T-helper 1 cell (primary cell): ENCODE data around the gene ARMC2.

Experiments
- DNase-seq, 5 donors: peaks; one replicate each; pipeline ENCODE4 v3.0.0-alpha.2; 2012 to 2020

Gene ARMC2

DNA sequence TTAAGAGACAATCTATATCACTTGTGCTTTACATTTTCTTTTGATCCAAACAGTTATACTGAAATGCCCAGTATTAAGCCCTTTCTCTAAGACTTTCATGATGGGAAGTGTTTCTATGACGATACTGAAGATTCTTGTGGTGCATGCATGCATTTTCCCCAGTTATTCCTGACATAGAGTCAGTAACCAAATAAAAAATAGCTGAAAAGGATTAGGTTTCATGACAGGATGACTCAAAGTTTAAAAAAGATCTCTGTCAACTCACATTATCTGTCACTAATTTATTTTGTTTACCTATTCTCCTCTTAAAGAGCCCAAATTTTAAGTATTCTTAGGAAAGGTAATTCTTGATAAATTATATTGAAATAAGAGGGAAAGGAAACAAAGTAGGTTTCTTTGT, 148.0 kb downstream of the ARMC2 start:
- DNase-seq, result no peak

DNA sequence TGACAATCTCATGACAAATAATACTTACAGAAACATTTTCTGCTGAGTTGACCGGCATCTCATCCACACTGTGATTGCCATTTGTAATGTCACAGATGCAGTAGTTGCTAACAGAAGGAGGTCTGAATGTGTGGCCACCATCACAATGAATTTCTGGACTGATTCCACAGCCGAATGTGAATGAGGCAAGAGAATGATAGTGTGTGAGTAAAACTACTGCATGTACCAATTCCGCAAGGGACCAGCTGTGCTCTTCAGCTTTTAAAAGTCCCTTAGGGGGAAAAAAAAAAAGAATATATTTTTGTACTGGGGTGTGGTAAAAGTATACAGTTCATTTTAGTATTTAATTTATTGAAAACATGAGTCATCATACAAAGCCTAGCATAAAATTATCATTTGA, 150.3 kb downstream of the ARMC2 start:
- no peak for DNase-seq

DNA sequence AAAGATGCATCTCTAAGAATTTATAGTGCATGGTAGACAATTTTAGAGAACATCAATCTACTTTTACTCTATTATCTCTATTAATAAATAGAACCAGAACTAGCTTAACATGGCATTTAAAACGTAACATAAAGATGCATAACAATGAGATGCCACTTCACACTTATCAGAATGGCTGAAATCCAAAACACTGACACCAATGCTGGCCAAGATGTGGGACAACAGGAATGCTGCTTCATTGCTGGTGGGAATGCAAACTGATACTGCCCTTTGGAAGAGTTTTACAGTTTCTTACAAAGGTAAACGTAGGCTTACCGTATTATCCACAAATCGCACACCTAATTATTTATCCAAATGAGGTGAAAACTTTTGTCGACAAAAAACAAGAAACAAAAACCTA, 151.2 kb downstream of the ARMC2 start:
- DNase-seq, result no peak

DNA sequence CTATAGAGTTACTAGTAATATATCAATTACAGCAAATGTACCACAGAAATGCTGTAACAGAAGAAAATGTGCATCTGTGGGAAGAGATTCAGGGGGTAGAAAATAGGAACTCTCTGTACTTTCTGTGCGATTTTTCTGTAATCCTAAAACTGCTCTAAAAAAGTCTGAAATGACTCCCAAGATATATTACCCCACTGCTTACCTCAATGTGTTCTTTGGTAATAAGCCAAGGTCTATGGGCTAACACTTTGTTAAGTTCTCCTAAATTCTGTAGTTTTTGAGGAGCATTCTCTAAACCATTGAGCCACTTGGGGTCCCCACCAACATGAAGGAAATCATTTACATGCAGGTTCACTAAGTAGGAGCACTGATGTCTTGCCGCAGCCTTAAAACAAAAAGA, 152.1 kb downstream of the ARMC2 start:
- no peak for DNase-seq

DNA sequence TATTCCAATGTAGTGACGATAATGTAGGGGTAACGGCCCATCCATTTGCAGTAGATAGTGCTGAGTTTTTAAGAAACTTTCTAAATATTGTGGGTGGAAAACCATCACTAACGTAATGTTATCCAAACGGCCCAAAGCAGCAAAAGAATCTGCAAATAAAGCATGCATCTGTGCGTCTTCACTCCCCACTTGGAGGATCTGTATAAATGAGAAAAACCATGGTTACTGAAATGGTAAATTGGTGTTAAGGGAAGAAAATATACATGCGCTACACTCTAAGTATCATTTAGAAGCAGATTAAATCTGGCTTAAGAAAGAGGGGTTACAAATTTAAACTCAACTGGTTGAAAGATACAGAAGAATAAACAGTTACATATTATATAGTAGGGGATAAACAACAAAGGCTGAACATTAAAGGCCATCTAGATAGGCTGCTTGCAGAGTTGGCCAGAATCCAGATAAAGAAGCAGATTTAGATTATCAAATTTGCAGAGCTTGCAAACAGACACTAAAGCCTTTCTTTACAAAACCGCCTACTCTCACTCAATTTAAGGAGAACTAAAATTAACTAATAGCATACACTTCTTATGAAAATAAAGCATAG, 153.2 kb downstream of the ARMC2 start:
- DNase-seq, result no peak

DNA sequence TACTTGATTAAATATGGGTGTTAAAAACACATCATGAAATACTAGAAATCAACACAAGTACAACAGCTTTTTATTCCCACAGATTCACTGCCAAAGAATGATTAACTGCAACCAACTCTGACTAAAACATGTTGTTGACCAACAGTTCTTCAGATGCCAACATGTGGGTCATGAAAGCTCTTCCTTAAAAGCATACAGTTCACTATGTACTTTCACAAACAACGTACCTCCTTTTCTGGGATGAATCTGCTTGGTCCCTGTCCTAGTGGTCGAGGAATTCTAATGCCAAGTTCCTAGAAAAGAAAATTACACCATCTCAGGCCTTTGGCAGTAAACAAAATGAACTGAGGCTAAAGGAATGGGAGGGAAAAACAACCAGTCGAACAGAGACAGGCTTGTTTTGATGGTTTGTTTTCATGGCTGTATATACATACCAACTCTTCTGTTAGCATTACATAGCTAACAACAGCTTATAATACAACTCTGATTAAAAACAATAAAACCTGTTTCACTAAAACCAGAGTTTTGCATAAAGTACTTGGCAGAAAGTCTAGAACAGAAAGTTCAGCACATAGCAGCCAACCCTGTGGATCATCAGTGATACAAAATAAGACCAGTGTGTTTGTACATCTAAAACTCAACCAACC, 154.0 kb downstream of the ARMC2 start:
- no peak for DNase-seq

DNA sequence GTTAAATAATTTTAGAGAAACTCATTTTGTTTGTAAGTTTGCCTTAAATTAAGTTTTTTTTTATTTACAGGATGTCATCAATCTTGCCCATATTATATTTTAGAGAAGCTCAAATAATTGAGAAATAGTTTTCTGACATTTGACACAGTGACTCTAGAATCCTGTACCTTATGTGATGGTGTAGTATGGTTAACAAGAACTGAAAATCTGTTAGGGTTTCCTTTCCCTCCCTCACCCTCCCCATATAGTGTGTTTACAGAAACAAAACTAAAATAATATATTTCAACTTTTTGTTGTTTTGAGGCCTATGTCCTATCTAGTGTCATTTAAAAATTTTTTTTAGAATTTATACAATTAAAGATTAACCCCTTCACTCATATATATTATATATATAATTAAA, 154.7 kb downstream of the ARMC2 start:
- no peak for DNase-seq

DNA sequence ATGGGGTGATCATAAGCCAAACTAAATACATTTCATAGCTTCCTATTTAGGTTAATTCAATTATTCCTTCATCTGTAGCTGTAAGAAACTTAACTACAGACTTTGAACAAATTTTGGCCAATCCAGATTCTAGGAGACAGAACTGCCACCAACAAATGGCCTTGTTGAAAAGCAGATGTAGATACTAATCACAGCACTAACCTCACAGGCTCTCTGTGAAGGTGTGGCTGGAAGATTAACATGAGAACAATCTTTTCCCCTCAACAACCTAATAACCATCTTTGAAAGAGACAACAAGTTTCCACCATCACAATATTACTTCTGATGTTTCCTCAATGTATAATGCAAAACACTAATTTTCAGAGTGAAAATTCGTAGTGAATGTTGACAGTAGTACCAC, 158.6 kb downstream of the ARMC2 start:
- no peak for DNase-seq

DNA sequence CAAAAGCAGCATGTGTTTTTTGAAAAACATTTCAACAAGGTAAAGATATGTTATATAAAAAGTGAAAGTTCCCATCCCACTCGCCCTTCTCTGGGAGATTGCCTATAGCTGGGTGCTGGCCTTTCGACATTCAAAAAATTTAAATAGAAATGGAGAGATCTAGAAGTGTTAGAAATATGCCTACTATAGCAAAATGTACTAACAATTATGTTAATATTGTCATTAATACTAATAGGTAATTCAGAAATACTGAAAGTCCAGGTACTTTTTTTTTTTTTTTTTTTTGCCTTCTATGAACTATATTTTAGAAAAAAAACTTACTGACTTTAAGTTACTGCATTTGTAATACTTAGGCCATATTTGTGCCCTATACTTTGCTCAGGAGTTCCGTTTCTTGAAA, 159.3 kb downstream of the ARMC2 start:
- DNase-seq, result no peak

DNA sequence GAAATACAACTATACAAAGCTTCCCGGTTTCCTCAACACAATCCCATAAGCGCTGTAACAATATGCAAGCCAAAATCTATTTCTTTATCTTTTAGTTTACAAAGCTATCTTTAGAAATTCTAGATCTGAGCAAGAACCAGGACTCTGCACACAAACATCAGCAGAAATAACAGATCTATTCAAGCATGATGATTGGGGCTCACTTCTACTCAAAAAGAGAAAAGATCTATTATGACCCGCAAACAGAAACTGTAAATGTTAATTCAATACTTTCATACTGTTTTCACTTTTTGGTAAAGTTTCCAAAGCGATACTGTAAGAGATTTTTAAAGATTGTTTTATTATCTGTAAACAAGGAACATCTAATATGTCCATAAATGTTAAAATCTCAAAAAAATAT, 159.8 kb downstream of the ARMC2 start:
- no peak for DNase-seq

DNA sequence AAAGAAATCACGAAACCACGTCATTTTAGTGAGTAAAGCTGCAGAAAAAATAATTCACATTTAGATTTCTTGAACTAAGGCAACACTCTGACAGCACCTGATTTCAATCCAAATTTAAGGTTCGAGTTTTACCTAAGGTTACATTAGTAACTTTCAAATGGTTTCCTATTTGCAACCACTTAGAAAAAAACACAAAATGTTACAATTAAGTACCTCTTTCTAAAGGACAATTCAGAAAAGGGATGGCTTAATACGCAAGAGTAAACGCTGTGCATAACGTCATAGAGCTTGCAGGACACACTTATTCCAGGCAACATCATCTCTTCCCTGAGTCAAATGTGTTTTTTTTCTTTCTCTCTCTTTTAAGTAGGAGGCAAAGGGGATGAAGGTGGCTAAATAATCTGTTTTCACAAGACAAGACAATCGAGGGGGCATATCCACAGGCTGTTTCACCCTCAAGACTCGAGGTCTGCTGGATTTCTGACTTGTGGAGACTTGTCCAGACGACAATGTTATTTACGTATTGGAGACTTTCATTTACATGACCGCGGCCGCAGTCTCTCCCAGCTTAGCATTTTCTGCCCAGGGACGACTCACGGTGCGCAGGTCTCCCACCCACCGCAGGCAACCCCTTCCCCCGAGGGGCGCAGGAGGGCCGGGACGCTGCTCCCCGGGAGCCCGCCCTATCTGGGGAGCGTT, 160.5 kb downstream of the ARMC2 start:
- DNase-seq, result peak in 2 of 5 donors; percentile 8 to 25

DNA sequence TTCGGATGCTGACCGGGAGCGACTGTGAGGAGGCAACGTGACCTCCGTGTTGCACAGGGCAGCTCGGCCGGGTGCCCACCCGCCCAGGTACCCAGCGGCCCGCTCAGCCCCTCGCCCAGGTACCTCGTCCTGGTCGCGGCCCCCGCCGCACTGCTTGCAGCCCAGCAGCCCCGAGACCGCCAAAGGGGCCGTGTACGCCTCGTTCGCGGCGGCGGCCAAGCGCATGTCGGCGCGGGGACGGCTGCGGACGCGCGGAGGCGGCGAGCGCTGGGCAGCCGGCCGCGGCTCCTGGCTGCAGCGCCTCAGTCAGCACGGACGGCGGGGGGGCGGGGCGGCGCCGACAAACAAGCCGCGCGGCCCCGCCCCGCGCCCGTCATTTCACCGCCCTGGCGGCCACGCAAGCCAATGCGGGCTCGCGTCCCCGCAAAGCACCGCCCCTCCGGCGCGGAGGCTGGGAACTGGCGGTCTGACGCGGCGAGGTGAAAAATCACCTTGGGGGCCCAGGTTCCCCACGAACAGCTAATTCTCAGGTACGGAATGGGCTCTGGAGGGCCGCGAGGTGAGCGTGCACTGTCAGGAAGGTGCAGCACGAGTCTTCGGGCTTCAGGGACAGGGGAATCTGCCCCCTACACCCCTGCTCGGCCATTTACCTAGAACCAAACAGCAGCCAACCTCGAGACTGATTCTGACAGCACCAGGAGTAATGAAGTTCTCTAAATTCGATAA, 161.2 kb downstream of the ARMC2 start:
- DNase-seq, result peak; percentile 86 to 93 (median 89)

DNA sequence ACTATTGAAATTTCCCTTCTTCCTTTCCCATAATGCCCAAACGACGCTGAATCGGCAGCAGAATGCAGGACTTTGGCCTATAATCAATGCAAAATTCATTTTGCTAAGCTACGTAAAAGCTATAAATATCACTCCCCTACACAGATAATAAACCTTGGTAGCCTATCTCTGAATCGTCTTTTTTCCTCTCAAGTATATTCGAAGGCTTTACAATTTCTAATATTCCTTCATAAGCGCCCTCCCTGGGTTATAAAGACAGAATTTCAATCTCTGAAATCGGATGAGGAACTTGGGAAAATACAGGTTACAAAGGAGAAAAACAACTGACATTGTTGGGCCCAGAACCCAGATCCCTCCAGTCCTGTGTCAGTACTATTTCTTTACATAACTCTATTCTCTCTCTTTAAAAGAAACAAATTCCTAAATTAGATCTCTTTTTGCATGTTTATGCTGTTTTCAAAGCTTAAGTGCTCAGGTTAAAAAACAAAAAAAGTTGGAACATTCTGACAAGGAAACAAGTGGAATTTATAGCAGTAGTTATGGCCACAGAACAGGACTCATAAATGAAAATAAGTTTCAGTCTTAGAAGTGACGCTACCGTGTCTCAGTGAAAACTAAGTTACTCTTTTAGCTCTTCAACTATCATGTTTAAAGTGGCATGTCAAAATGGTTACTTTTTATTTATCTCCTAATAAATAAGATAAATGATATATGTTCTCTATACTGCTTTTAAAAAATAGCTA, 161.9 kb downstream of the ARMC2 start:
- no peak for DNase-seq

DNA sequence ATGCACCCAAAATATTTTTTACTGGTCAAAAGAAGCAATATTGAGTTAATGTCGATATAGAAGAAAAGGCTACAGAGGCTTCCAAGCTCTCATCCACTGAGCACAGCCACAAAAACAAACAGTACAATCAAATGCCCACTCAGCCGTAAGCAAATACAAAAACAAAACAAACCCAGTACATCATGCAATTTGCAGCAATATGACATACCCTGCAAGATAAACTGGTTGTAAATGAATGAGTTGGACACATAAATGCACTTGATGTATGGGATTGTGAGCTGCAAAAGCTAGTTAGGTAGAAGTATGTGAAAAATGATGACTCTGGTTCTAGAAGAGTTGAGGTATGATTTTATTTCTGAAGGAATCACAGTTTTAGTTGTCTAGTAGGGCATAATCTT, 162.5 kb downstream of the ARMC2 start:
- DNase-seq, result no peak

DNA sequence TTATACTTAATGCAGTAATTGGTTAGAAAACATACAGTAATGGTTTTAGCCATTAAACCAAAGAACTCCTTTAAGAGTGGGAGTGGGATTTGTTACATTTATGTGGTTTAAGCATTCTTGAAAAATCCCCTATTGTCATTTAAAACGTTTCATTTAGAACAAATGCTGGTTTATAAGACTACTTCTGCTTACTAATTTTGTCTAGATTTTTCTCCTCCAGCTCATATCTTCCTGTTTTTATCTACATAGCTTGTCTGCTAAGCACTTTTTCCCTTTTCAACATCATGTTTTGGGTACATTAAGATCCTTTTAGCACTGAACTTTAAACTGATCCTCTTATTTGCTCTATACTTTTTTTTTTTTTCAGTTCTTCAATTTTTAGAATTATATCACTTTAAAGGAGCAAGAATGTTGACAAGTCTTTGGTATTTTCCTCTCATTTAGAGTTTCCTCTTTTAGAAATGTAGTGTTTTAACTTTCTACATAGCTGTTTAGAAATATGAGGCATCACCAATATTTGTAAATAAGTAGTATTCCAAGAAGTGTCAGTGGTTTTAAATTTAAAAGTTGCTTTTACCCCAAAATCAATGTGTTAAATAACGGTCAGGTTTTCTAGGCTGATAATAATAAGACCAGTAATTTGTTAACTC, 165.6 kb downstream of the ARMC2 start:
- DNase-seq, result no peak

DNA sequence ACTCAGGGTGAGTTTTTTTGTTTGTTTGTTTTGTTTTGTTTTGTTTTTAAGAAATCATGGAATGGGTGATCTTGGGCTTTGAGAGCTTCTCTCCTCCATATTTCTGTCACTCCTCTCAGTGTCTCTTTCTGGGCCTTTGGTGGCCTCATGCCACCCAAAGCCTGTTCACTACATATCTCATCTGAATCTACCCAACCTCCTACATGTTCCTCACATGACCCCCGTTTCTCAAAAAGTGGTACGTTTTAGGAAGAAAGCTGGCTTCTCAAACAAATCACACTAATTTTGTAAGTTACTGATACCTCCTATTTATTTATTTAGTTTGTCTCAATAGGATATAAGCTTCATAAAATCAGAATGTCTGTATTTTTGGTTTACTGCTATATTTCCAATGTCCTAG, 166.4 kb downstream of the ARMC2 start:
- no peak for DNase-seq

DNA sequence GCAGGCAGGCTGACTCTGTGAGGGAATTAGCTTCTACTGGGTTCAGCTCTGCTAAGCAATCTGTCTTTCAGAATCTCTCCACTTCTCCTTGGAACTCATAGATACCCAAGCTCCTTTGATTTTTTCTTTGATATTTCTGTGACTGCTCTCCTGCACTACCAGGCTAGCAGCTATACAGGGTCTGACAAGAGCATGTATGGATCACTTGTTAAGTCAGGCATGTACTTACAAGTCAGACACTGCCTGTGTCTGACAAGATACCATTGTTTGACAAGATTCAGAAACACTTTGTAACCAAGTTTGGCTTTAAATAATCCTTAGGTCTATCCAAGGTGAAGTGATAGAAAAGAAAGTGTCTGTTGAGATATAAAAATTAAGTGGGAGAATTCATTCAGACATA, 167.0 kb downstream of the ARMC2 start:
- no peak for DNase-seq

DNA sequence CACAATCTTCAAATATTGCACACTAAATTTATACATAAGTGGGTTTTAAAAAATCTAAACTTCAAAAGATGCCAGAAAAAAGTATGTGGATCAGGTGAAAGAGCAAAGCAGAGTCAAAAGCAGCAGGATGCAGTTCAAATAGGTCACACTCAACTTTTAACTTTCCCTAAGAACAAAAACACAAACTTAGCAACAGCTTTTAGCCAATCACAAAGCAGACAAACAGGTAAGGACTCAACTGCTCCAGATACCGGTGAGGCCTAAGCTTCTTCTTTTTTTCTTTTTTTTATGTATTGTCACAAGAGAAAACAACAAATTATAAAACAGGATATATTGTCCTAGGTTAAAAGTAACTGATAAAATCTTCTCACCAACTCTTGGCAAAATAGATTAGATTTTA, 171.7 kb downstream of the ARMC2 start:
- no peak for DNase-seq

DNA sequence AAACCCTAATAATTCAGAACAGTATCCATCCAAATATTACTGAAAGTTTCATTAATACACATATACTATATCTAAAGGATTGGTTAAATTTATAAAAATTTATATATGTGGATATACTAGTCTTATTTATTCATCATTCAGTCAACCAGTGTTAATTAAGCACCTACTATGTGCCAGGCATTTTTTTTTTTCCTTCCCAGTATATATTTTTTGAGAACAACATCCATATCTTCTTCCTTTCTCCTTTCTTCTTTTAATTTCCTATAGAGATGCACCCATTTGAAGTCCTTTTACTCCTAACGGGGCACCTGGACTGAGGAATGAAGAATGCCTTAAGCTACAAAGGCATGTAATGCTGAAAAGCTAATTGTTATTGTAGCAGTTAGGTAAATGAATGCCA, 173.6 kb downstream of the ARMC2 start:
- DNase-seq, result no peak

DNA sequence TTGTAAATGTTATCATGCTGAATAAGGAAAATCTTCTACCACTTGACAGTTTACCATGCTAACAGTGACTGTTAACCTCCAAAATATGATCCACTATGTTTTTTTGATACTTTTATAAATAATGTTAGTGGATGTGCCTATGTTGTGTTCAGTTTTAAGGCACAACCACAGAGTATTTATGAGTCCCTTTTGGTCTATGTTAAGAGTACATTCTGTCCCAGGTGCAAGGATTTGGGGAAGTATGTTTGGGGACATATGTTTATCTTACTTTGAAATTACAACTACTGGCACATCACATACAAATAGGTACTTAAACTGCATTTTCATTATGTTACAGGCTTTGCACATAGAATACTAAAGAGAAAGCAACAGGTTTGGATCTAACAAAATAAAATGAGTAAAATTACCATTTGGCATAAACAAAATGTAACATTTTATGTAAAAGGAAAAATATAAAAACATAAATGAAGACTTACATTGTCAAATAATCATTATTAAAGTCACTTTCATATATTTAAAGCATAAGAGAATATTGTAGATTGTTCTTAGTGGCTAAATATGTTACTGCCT, 175.2 kb downstream of the ARMC2 start:
- DNase-seq, result no peak
